Caco-2 (cell line): ENCODE measurements around the gene POLR1A. TPM values are rescaled to one million over a fixed set of nuclear protein-coding genes. Genes with fewer than 3 reads are reported as not detected.
A peak's percentile ranks its signal among the peaks of the same experiment; 100 is the strongest.

Experiments
- BruUV-seq: library from RNA; stranded (reverse); fragments of 400-500 nt; replicated peaks from 2 replicates; lab custom pipeline; 2021; lab: Mats Ljungman, UMichigan
- CTCF ChIA-PET: fragments of 300-600 bp; sonication (Branson Sonifier 250); formaldehyde crosslinking; loops from one replicate; lab custom pipeline; 2022; ENCODE audit warnings: antibody characterized with exemption; lab: Charles Lee
- POLR2A ChIA-PET: fragments of 300-600 bp; sonication (Branson Sonifier 250); formaldehyde crosslinking; loops from one replicate; lab custom pipeline; 2022; ENCODE audit warnings: antibody characterized with exemption; lab: Charles Lee
- DNase-seq, 2 experiments: peaks; one replicate each; pipeline versions ENCODE4 v3.0.0 to v3.0.0-alpha.2; 2020 to 2022
- H3K27me3 ChIP-seq: replicated peaks from 2 replicates; pipeline ENCODE4 v1.6.0; 2011; ENCODE audit warnings: low read length; ENCODE audit not compliant: control insufficient read depth, insufficient read depth
- H3K36me3 ChIP-seq: 2 replicates; pipeline ENCODE4 v1.5.1; 2011; ENCODE audit warnings: low read length; ENCODE audit not compliant: control insufficient read depth, insufficient read depth
- H3K4me1 ChIP-seq: fragments of 250-450 bp; sonication (Bioruptor Pico); 2 replicates; pipeline ENCODE4 v1.5.1; 2020; ENCODE audit warnings: mild to moderate bottlenecking
- H3K4me3 ChIP-seq: 2 replicates; pipeline ENCODE4 v1.5.1; 2011; ENCODE audit warnings: low read depth, mild to moderate bottlenecking, control low read depth, low read length
- H3K9me3 ChIP-seq: fragments of 250-450 bp; sonication (Bioruptor Pico); 2 replicates; pipeline ENCODE4 v1.5.1; 2020; ENCODE audit warnings: mild to moderate bottlenecking, moderate library complexity
- H3K27ac Mint-ChIP-seq: one replicate; pipeline ENCODE4 v1.8.0; 2022; ENCODE audit warnings: mixed read lengths; ENCODE audit not compliant: unreplicated experiment
- H3K27me3 Mint-ChIP-seq: one replicate; pipeline ENCODE4 v1.8.0; 2022; ENCODE audit warnings: mixed read lengths; ENCODE audit not compliant: insufficient read depth, unreplicated experiment
- H3K36me3 Mint-ChIP-seq: one replicate; pipeline ENCODE4 v1.8.0; 2022; ENCODE audit warnings: mild to moderate bottlenecking, mixed read lengths; ENCODE audit not compliant: insufficient read depth, unreplicated experiment
- H3K4me1 Mint-ChIP-seq: one replicate; pipeline ENCODE4 v1.8.0; 2022; ENCODE audit warnings: low read depth, mixed read lengths; ENCODE audit not compliant: unreplicated experiment
- H3K4me3 Mint-ChIP-seq: one replicate; pipeline ENCODE4 v1.8.0; 2022; ENCODE audit warnings: mild to moderate bottlenecking, moderate library complexity, mixed read lengths; ENCODE audit not compliant: unreplicated experiment
- H3K9me3 Mint-ChIP-seq: one replicate; pipeline ENCODE4 v1.8.0; 2022; ENCODE audit warnings: mixed read lengths; ENCODE audit not compliant: unreplicated experiment
- intact Hi-C: fragments of 100-400 bp; cut with micrococcal nuclease; formaldehyde crosslinking; loops from one replicate; pipeline ENCODE4 v1.10.0; 2022; ENCODE audit not compliant: unreplicated experiment
- total RNA-seq: library from RNA; stranded (reverse); gene quantifications from 2 replicates; pipeline ENCODE4 v1.2.3, GENCODE V29; 2022
- TF ChIP-seq, protein P1 (sequence below), 2 experiments: fragments of 200-600 bp in 1 of 2; IDR thresholded peaks; 1 replicate in 1 of 2; 2 replicates in 1 of 2; pipeline versions ENCODE4 v1.5.1 to v1.8.0; 2011 to 2022; ENCODE audit warnings: antibody characterized with exemption in 1 of 2, control low read depth in 1 of 2, inconsistent platforms in 1 of 2, low read depth in 1 of 2, low read length in 1 of 2, mild to moderate bottlenecking in 1 of 2, moderate library complexity in 1 of 2; ENCODE audit not compliant: insufficient read depth in 1 of 2, severe bottlenecking in 1 of 2, unreplicated experiment in 1 of 2

Gene POLR1A
- total RNA-seq, 1 experiment from 2014 or later, result 73.8 TPM

DNA sequence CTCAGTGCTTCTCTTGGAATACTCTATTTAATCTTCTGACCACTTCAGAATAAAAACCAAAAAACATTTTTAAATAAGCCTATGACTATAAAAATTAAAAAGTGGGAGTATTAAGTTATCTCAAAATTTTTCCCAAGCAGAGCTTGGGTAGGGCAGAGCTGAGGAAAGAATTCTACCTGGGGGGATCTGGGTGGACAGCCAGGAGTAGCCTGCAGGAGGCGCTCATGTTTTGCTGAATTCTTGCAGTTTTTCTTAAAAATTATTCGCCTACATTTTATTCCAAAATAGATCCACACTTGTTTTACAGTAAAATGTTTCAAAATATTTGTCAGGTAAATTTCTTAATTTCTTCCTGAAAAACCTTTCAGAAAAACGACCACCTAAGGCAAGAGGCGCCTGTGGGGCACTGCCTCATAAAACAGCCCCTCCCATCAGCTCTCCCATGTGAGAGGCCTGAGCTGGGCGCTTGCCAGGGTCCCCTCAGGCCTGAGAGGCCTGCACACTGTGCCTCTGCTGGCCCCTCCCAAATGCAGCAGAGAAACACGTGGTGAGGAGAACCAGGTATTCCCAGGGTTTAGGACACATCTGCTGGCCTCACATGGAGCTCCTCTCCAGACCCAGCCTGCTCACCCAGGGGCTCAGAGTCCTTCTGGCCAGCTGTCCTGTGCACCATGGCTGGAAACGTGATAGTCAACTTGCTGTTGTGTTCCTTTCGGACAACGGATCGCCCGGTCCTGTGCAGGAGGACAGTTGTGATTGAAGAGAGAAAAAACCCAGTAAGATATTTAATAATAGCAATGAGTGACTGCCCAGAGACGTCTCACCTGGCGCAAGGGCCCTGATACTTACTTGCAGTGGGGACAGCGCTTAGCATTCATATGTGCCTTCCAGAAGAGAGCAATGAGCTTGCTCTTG, 17.5 kb downstream of the POLR1A start:
- Mint-ChIP-seq H3K9me3 (no peaks in the 10 kb centered on the region), H3K27ac (no peak overlapping the region), H3K27me3 (no peaks in the 10 kb centered on the region), H3K4me1 (no peaks in the 10 kb centered on the region), H3K4me3 (no peak overlapping the region), H3K36me3 (peaks cover 80% of the 10 kb centered on the region)
- POLR2A ChIA-PET, result no interaction called here
- Histone ChIP-seq H3K4me3 (no peak overlapping the region), H3K4me1 (no peaks in the 10 kb centered on the region), H3K9me3 (no peaks in the 10 kb centered on the region), H3K36me3 (peaks cover 6% of the 10 kb centered on the region), H3K27me3 (no peaks in the 10 kb centered on the region)
- BruUV-seq, result no TSS peak
- DNase-seq, result peak in 1 of 2 experiments; percentile 20
- CTCF ChIA-PET, result interaction anchor here (0.5 to 2.0 kb wide), 4 partner anchors 9 to 261 kb away, joined by 3 to 11 read pairs (median 6); no protein-coding TSS in a partner anchor
- TF ChIP-seq, protein P1, sequence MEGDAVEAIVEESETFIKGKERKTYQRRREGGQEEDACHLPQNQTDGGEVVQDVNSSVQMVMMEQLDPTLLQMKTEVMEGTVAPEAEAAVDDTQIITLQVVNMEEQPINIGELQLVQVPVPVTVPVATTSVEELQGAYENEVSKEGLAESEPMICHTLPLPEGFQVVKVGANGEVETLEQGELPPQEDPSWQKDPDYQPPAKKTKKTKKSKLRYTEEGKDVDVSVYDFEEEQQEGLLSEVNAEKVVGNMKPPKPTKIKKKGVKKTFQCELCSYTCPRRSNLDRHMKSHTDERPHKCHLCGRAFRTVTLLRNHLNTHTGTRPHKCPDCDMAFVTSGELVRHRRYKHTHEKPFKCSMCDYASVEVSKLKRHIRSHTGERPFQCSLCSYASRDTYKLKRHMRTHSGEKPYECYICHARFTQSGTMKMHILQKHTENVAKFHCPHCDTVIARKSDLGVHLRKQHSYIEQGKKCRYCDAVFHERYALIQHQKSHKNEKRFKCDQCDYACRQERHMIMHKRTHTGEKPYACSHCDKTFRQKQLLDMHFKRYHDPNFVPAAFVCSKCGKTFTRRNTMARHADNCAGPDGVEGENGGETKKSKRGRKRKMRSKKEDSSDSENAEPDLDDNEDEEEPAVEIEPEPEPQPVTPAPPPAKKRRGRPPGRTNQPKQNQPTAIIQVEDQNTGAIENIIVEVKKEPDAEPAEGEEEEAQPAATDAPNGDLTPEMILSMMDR (IDR thresholded peaks at IDR 0.05; ENCODE audit: insufficient read depth in 1 of 2, low read depth in 1 of 2, low read length in 1 of 2, severe bottlenecking in 1 of 2, unreplicated experiment in 1 of 2), result peak; percentile 47 to 53
- intact Hi-C loops, result no loop called here

DNA sequence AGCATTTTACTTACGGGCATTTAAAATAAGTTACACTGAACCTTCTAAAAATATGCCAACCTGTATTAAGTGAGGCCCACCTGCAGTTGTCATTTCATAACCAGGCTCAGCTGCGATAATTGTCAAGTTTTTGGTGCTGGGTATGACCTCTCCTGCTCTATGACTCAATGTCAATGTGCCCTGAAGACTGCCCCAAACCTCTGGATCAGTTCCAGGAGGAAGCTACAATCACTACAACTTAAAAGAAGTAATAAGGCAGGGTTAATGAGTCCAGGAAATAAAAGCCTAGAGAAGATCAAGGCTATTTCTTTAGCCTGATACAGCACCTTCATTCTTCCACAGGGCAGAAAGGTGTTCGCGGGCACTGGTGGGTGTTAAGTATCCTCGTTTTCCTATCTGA, 22.9 kb downstream of the POLR1A start:
- Histone ChIP-seq H3K9me3 (no peaks in the 10 kb centered on the region), H3K4me3 (no peak overlapping the region), H3K27me3 (no peaks in the 10 kb centered on the region), H3K4me1 (no peaks in the 10 kb centered on the region; the same call in 1 of the 2 replicates), H3K36me3 (peaks cover 8% of the 10 kb centered on the region)
- Mint-ChIP-seq H3K27ac (no peak overlapping the region), H3K9me3 (no peaks in the 10 kb centered on the region), H3K4me1 (no peaks in the 10 kb centered on the region), H3K4me3 (no peak overlapping the region), H3K36me3 (peaks cover 89% of the 10 kb centered on the region), H3K27me3 (no peaks in the 10 kb centered on the region)
- intact Hi-C loops, result no loop called here
- ChIA-PET POLR2A (no interaction called here), CTCF (interaction anchor here (0.7 kb wide), 1 partner anchor 256 kb away, joined by 3 read pairs; no protein-coding TSS in a partner anchor)
- TF ChIP-seq, protein P1 (IDR thresholded peaks at IDR 0.05; ENCODE audit: insufficient read depth in 1 of 2, low read depth in 1 of 2, low read length in 1 of 2, severe bottlenecking in 1 of 2, unreplicated experiment in 1 of 2), result no peak
- no TSS peak for BruUV-seq
- DNase-seq, result no peak

DNA sequence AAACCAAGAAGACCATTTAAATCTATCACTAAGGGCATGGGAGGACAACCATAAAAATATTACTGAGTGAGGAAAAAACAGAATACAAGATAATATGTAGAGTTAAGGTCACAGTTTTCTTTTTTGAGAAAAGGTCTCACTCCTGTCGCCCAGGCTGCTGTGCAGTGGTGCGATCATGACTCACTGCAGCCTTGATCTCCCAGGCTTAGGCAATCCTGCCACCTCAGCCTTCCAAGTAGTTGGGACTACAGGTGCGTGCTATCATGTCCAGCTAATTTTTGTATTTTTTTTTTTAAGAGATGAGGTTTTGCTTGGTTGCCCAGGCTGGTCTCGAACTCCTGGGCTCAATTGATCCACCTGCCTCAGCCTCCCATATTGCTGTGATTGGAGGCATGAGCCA, 24.0 kb downstream of the POLR1A start:
- TF ChIP-seq, protein P1 (IDR thresholded peaks at IDR 0.05; ENCODE audit: insufficient read depth in 1 of 2, low read depth in 1 of 2, low read length in 1 of 2, severe bottlenecking in 1 of 2, unreplicated experiment in 1 of 2), result no peak
- CTCF ChIA-PET, result no interaction called here
- POLR2A ChIA-PET, result no interaction called here
- Histone ChIP-seq H3K9me3 (no peaks in the 10 kb centered on the region), H3K27me3 (no peaks in the 10 kb centered on the region), H3K4me1 (no peaks in the 10 kb centered on the region; the same call in 1 of the 2 replicates), H3K36me3 (peaks cover 8% of the 10 kb centered on the region), H3K4me3 (no peak overlapping the region)
- Mint-ChIP-seq H3K4me1 (no peaks in the 10 kb centered on the region), H3K9me3 (no peaks in the 10 kb centered on the region), H3K36me3 (peaks cover 97% of the 10 kb centered on the region), H3K27me3 (no peaks in the 10 kb centered on the region), H3K4me3 (no peak overlapping the region), H3K27ac (no peak overlapping the region)
- DNase-seq, result no peak
- intact Hi-C loops, result no loop called here
- no TSS peak for BruUV-seq
